ENCODE measurements around the gene ITGA11. TPM values are rescaled to one million over a fixed set of nuclear protein-coding genes. Genes with fewer than 3 reads are reported as not detected.
A peak's percentile ranks its signal among the peaks of the same experiment; 100 is the strongest.
"Not testable (repeated sequence)": the region's sequence is repeated elsewhere in the genome, so short reads cannot be mapped to it uniquely, and the experiment has no call there.

Gene ITGA11
- total RNA-seq, 1 donor from 2014 or later = 0.51 TPM

GRCh38 chr15:68425428-68426060, 6.4 kb downstream of the ITGA11 start:
- no peaks in the 10 kb centered on the region for H3K9me3 Mint-ChIP-seq
- no peak for DNase-seq (ENCODE audit: low read depth, low spot score)
- no peaks in the 10 kb centered on the region for H3K36me3 Mint-ChIP-seq (ENCODE audit: low read depth)
- H3K4me3 Mint-ChIP-seq = no peak overlapping the region
- H3K27me3 Mint-ChIP-seq (ENCODE audit: low read depth) = peaks cover 42% of the 10 kb centered on the region
- no peak overlapping the region for H3K27ac Mint-ChIP-seq (ENCODE audit: unreplicated experiment)
- H3K4me1 Mint-ChIP-seq = peaks cover 23% of the 10 kb centered on the region
- no peak for TF ChIP-seq CTCF (conservative IDR thresholded peaks at IDR 0.05)

- Mint-ChIP-seq H3K27ac (ENCODE audit: unreplicated experiment) (no peak overlapping the region), H3K4me1 (peaks cover 30% of the 10 kb centered on the region), H3K9me3 (no peaks in the 10 kb centered on the region), H3K36me3 (ENCODE audit: low read depth) (no peaks in the 10 kb centered on the region), H3K27me3 (ENCODE audit: low read depth) (peaks cover 35% of the 10 kb centered on the region), H3K4me3 (no peak overlapping the region)
- no peak for DNase-seq (ENCODE audit: low read depth, low spot score)
- no peak for TF ChIP-seq CTCF (conservative IDR thresholded peaks at IDR 0.05)
These were observed 7.1 kb downstream of the ITGA11 start for GRCh38 chr15:68424754-68425390.

- H3K4me1 Mint-ChIP-seq = peaks cover 42% of the 10 kb centered on the region
- no peak for DNase-seq (ENCODE audit: low read depth, low spot score)
- TF ChIP-seq CTCF (conservative IDR thresholded peaks at IDR 0.05) = no peak
- no peak overlapping the region for H3K4me3 Mint-ChIP-seq
- H3K27ac Mint-ChIP-seq (ENCODE audit: unreplicated experiment) = peak overlapping the region; percentile 57
- H3K27me3 Mint-ChIP-seq (ENCODE audit: low read depth) = peaks cover 23% of the 10 kb centered on the region
- H3K9me3 Mint-ChIP-seq = no peaks in the 10 kb centered on the region
- H3K36me3 Mint-ChIP-seq (ENCODE audit: low read depth) = no peaks in the 10 kb centered on the region
These were observed 8.3 kb downstream of the ITGA11 start for GRCh38 chr15:68423359-68424296.

- Mint-ChIP-seq H3K27me3 (ENCODE audit: low read depth) (peaks cover 13% of the 10 kb centered on the region), H3K4me1 (peaks cover 53% of the 10 kb centered on the region), H3K27ac (ENCODE audit: unreplicated experiment) (peak overlapping the region; percentile 51)
- not testable (repeated sequence) for H3K36me3 Mint-ChIP-seq (ENCODE audit: low read depth); DNase-seq (ENCODE audit: low read depth, low spot score); H3K9me3 Mint-ChIP-seq; H3K4me3 Mint-ChIP-seq
These were observed 9.4 kb downstream of the ITGA11 start for GRCh38 chr15:68422403-68423145.

GRCh38 chr15:68421798-68422402, 10.1 kb downstream of the ITGA11 start:
- DNase-seq (ENCODE audit: low read depth, low spot score) = no peak
- H3K36me3 Mint-ChIP-seq (ENCODE audit: low read depth) = no peaks in the 10 kb centered on the region
- H3K27ac Mint-ChIP-seq (ENCODE audit: unreplicated experiment) = peak overlapping the region; percentile 51
- H3K4me3 Mint-ChIP-seq = no peak overlapping the region
- no peaks in the 10 kb centered on the region for H3K9me3 Mint-ChIP-seq
- peaks cover 56% of the 10 kb centered on the region for H3K4me1 Mint-ChIP-seq
- peaks cover 7% of the 10 kb centered on the region for H3K27me3 Mint-ChIP-seq (ENCODE audit: low read depth)
- TF ChIP-seq CTCF (conservative IDR thresholded peaks at IDR 0.05) = no peak
